ENCODE data around the gene RFLNA.

Gene RFLNA

DNA sequence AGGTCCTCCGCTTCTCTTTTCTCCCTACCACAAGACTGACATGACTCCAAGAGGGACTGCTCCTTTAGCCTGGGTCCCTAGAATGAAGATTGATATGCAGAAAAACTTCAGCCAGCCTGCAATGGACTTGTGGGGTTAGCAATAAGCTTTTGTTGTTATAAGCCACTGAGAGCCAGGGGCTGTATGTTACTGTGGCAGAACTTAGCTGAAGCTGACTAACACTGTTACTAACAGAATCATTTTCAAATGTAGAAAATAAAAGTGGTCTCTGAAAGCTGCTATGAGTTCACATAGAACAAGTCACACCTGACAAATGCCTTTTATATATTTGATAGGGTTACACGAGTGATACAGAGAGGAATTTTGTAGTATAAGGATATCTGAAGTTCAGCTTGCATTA, 13.6 kb upstream of the RFLNA start:
- no peak overlapping the region for H3K4me3 ChIP-seq (ENCODE audit: control insufficient read depth, low read depth, low read length)
- TF ChIP-seq CTCF (conservative IDR thresholded peaks at IDR 0.05; ENCODE audit: control insufficient read depth, insufficient read depth, low read depth, low read length), result no peak

GRCh38 chr12:124282287-124282686, 12.6 kb upstream of the RFLNA start:
- no peak overlapping the region for H3K4me3 ChIP-seq (ENCODE audit: control insufficient read depth, low read depth, low read length)
- DNase-seq (ENCODE audit: low read depth), result no peak
- no peak for TF ChIP-seq CTCF (conservative IDR thresholded peaks at IDR 0.05; ENCODE audit: control insufficient read depth, insufficient read depth, low read depth, low read length)

More for the DNA sequence above, 13.6 kb upstream of the RFLNA start:
- no peak for DNase-seq (ENCODE audit: low read depth)

DNA sequence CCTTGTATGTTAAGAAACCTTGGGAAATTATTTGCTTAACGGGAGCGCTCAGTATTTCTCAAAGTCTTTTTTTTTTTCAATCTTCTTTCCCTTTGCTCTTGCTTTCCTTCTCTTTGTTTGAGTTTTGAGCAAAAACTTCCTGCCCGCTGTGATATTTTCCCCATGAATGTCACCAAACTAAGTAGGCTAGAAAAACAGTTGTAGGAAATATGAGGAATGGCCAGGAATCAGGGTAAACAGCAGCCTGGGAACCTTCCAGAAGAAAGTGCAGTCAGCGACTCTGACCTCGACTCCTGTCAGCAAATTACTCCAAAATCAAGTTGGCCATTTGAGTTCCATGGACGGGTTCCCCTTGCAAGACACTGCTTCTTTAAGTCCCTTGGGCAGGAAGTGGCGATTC, 11.6 kb upstream of the RFLNA start:
- H3K4me3 ChIP-seq (ENCODE audit: control insufficient read depth, low read depth, low read length), result no peak overlapping the region
- TF ChIP-seq CTCF (conservative IDR thresholded peaks at IDR 0.05; ENCODE audit: control insufficient read depth, insufficient read depth, low read depth, low read length), result no peak
- DNase-seq (ENCODE audit: low read depth), result no peak

GRCh38 chr12:124284368-124284767, 10.5 kb upstream of the RFLNA start:
- no peak for TF ChIP-seq CTCF (conservative IDR thresholded peaks at IDR 0.05; ENCODE audit: control insufficient read depth, insufficient read depth, low read depth, low read length)
- no peak overlapping the region for H3K4me3 ChIP-seq (ENCODE audit: control insufficient read depth, low read depth, low read length)
- DNase-seq (ENCODE audit: low read depth), result no peak

DNA sequence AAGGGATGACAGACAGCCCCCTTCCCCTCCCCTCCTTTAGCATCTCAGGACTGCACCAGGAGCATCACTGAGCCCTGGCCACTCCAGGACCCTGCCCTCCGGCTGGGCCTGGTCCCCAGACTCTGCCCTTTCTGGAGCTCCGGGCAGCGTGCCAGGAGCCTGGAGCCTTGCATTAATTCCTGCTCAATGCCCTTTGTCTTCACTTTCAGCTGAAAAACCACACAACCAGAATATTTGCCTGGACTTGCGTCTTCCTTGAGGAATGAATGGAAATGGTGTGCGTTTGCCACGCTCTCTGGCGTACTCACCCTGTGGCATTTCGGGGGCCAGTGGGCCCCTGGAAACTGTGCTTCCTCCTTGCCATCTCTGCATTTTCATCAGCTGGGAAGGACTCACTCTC, 8.5 kb upstream of the RFLNA start:
- H3K4me3 ChIP-seq (ENCODE audit: control insufficient read depth, low read depth, low read length), result no peak overlapping the region
- no peak for TF ChIP-seq CTCF (conservative IDR thresholded peaks at IDR 0.05; ENCODE audit: control insufficient read depth, insufficient read depth, low read depth, low read length)
- DNase-seq (ENCODE audit: low read depth), result no peak

GRCh38 chr12:124286971-124287370, 7.9 kb upstream of the RFLNA start:
- DNase-seq (ENCODE audit: low read depth), result no peak
- no peak overlapping the region for H3K4me3 ChIP-seq (ENCODE audit: control insufficient read depth, low read depth, low read length)

More at GRCh38 chr12:124286971-124287370, 7.9 kb upstream of the RFLNA start:
- no peak for TF ChIP-seq CTCF (conservative IDR thresholded peaks at IDR 0.05; ENCODE audit: control insufficient read depth, insufficient read depth, low read depth, low read length)
